K562 (cell line): ENCODE measurements around the gene PCSK7. TPM values are rescaled to one million over a fixed set of nuclear protein-coding genes. Genes with fewer than 3 reads are reported as not detected.

Source experiments
- ATAC-seq: fragments of 200-7000 bp; cut with Tn5 transposase; 3 replicates; pipeline ENCODE4 v1.9.1; 2020; ENCODE audit warnings: moderate library complexity
- BruUV-seq: library from RNA; stranded (reverse); fragments of 400-500 nt; replicated peaks from 2 replicates; lab custom pipeline; 2021; lab: Mats Ljungman, UMichigan
- CTCF ChIA-PET: fragments of 300-600 bp; formaldehyde crosslinking; extraction: SDS; loops from one replicate; lab custom pipeline; 2021; ENCODE audit warnings: low intra/inter-chr PET ratio; lab: Yijun Ruan, JAX
- POLR2A ChIA-PET: fragments of 300-600, 350-650 bp; sonication (Branson Sonifier 250); formaldehyde crosslinking; extraction: SDS; loops from one replicate; lab custom pipeline; 2021; ENCODE audit warnings: antibody characterized with exemption, inconsistent platforms; lab: Yijun Ruan, JAX
- DNase-seq, 4 experiments: peaks; one replicate each; pipeline versions ENCODE4 v3.0.0 to v3.0.0-alpha.2; 2011 to 2018; ENCODE audit warnings: low spot score in 3 of 4, mixed read lengths in 3 of 4; ENCODE audit errors: extremely low read depth in 1 of 4
- FAIRE-seq: peaks from 2 replicates; lab custom pipeline; 2011; peaks lifted over from hg19 to GRCh38; lab: Jason Lieb, UNC
- H2AFZ ChIP-seq: 2 replicates; pipeline ENCODE4 v1.6.0; 2011; ENCODE audit warnings: low read depth, low read length, control low read depth, inconsistent platforms
- H3K27ac ChIP-seq: fragments of 200-600 bp; 3 replicates; pipeline ENCODE4 v1.8.0; 2011; ENCODE audit warnings: low read depth, mild to moderate bottlenecking, control low read depth, inconsistent platforms, low read length, moderate library complexity, mixed read lengths; ENCODE audit errors: extremely low read depth
- H3K27me3 ChIP-seq, 2 experiments: fragments of 300-600 bp in 1 of 2; 2 replicates in 1 of 2; 3 replicates in 1 of 2; pipeline versions ENCODE4 v1.6.0 to v1.8.0; 2011; ENCODE audit warnings: inconsistent platforms in 2 of 2, low read length in 2 of 2, mild to moderate bottlenecking in 1 of 2, mixed read lengths in 1 of 2, moderate library complexity in 1 of 2; ENCODE audit not compliant: control insufficient read depth in 2 of 2, insufficient read depth in 2 of 2
- H3K36me3 ChIP-seq: fragments of 300-600 bp; 3 replicates; pipeline ENCODE4 v1.8.0; 2011; ENCODE audit warnings: mild to moderate bottlenecking, low read length, inconsistent platforms; ENCODE audit not compliant: control insufficient read depth, insufficient read depth
- H3K4me1 ChIP-seq, 2 experiments: fragments of 200-600 bp in 1 of 2; replicated peaks in 1 of 2; 2 replicates in 1 of 2; 3 replicates in 1 of 2; pipeline versions ENCODE4 v1.5.1 to v1.8.0; 2011; ENCODE audit warnings: inconsistent platforms in 2 of 2, low read length in 2 of 2, mild to moderate bottlenecking in 1 of 2, mixed read lengths in 1 of 2, moderate library complexity in 1 of 2; ENCODE audit not compliant: control insufficient read depth in 2 of 2, insufficient read depth in 2 of 2
- H3K4me2 ChIP-seq: 2 replicates; pipeline ENCODE4 v1.6.1; 2011; ENCODE audit warnings: low read length, control low read depth, inconsistent platforms, mixed read lengths; ENCODE audit not compliant: insufficient read depth
- H3K4me3 ChIP-seq: fragments of 200-600 bp; sonication (generic), shearing (Covaris generic); 2 replicates; pipeline ENCODE4 v1.5.1; 2016; ENCODE audit warnings: control low read depth, inconsistent platforms
- H3K79me2 ChIP-seq: fragments of 200-600 bp; 3 replicates; pipeline ENCODE4 v1.8.0; 2011; ENCODE audit warnings: low read length, inconsistent platforms; ENCODE audit not compliant: control insufficient read depth, insufficient read depth
- H3K9ac ChIP-seq, 2 experiments: 2 replicates each; pipeline versions ENCODE4 v1.6.0 to v1.6.1; 2011; ENCODE audit warnings: low read depth in 2 of 2, low read length in 2 of 2, control low read depth in 1 of 2, inconsistent platforms in 1 of 2, mild to moderate bottlenecking in 1 of 2, mixed read lengths in 1 of 2; ENCODE audit not compliant: insufficient read depth in 1 of 2
- H3K9me1 ChIP-seq: one replicate; pipeline ENCODE4 v1.6.0; 2011; ENCODE audit warnings: inconsistent platforms, mild to moderate bottlenecking, low read length, moderate library complexity; ENCODE audit not compliant: control insufficient read depth, insufficient read depth
- H3K9me3 ChIP-seq: replicated peaks from 2 replicates; pipeline ENCODE4 v1.5.1; 2011; ENCODE audit warnings: low read depth, low read length, inconsistent platforms; ENCODE audit not compliant: control insufficient read depth, insufficient read depth
- H4K20me1 ChIP-seq: replicated peaks from 2 replicates; pipeline ENCODE4 v1.6.1; 2011; ENCODE audit warnings: low read length, inconsistent platforms, mixed read lengths; ENCODE audit not compliant: control insufficient read depth, insufficient read depth
- ELK1 ChIP-seq: sonication (generic); formaldehyde crosslinking; IDR thresholded peaks from 2 replicates; pipeline ENCODE4 v1.8.1; 2022; ENCODE audit warnings: missing genetic modification reagents
- FOXA1 ChIP-seq: fragments of 450-650 bp; IDR thresholded peaks from 2 replicates; pipeline ENCODE4 v1.6.1; 2016; ENCODE audit warnings: mild to moderate bottlenecking, borderline replicate concordance
- HDGF ChIP-seq: fragments of 450-650 bp; IDR thresholded peaks from 2 replicates; pipeline ENCODE4 v1.6.1; 2016
- MTF1 ChIP-seq: fragments of 250-450 bp; sonication (Bioruptor Pico); IDR thresholded peaks from 2 replicates; pipeline ENCODE4 v1.9.0; 2021; ENCODE audit warnings: moderate library complexity, mild to moderate bottlenecking, inconsistent platforms, borderline replicate concordance
- POLR2B ChIP-seq: fragments of 450-650 bp; IDR thresholded peaks from 2 replicates; pipeline ENCODE4 v1.6.1; 2018; ENCODE audit warnings: low read depth; ENCODE audit not compliant: partially characterized antibody
- PRMT5 ChIP-seq: sonication (generic); formaldehyde crosslinking; IDR thresholded peaks from 2 replicates; pipeline ENCODE4 v1.5.0; 2020; ENCODE audit warnings: missing genetic modification reagents
- SMAD1 ChIP-seq: fragments of 150-350 bp; IDR thresholded peaks from 2 replicates; pipeline ENCODE4 v1.6.1; 2014; ENCODE audit warnings: low read length, low read depth; ENCODE audit not compliant: partially characterized antibody
- ZNF143 ChIP-seq: sonication (generic); formaldehyde crosslinking; IDR thresholded peaks from 2 replicates; pipeline ENCODE4 v1.9.0; 2022; ENCODE audit warnings: mild to moderate bottlenecking, missing genetic modification reagents
- ZNF507 ChIP-seq: conservative IDR thresholded peaks from 2 replicates; pipeline ENCODE4 v1.6.1; 2017; ENCODE audit warnings: missing genetic modification characterization, missing compliant biosample characterization
- ZNF830 ChIP-seq: fragments of 250-450 bp; sonication (Bioruptor Pico); IDR thresholded peaks from 2 replicates; pipeline ENCODE4 v1.5.0; 2021; ENCODE audit warnings: mild to moderate bottlenecking
- WGBS: fragments of 100-300 bp; shearing (Covaris generic); methylation state at CpG from one replicate; pipeline ENCODE4 v1.1.6; 2016; ENCODE audit warnings: low coverage, mixed read lengths; ENCODE audit not compliant: insufficient coverage; ENCODE audit errors: missing lambda C conversion rate; 5-methylcytosine and 5-hydroxymethylcytosine counted together
- in situ Hi-C: fragments of 300-500 bp; cut with MboI; formaldehyde crosslinking; loops from 4 replicates; pipeline ENCODE4 v1.15.0; 2018; ENCODE audit warnings: inconsistent platforms, mixed read lengths
- intact Hi-C: fragments of 100-400 bp; cut with micrococcal nuclease; formaldehyde crosslinking; loops from 2 replicates; pipeline ENCODE4 v1.14.2; 2022
- polyA plus RNA-seq, 8 experiments: library from polyadenylated mRNA; depleted of rRNA in 4 of 8; stranded (reverse) in 5 of 8; unstranded in 3 of 8; fragments of >200 nt; fragmentation: Nextera tagmentation in 2 of 8; fragmentation: Illumina TruSeq in 1 of 8; extraction: Ambion mirVana in 2 of 8; extraction: Trizol in 1 of 8; gene quantifications; 2 replicates each; pipeline versions ENCODE4 v1.2.1 to v1.2.3, GENCODE V29; 2011 to 2014; ENCODE audit warnings: inconsistent platforms in 1 of 8, missing spikeins in 1 of 8
- total RNA-seq, 7 experiments: library from RNA; depleted of rRNA in 6 of 7; stranded (reverse); fragments of >200 nt in 6 of 7; fragmentation: Illumina TruSeq in 2 of 7; extraction: Trizol in 2 of 7; gene quantifications; 2 replicates each; pipeline versions ENCODE4 v1.2.1 to v1.2.3, GENCODE V29; 2011 to 2021; ENCODE audit warnings: low replicate concordance in 1 of 7
- TF ChIP-seq, protein P1 (sequence below): fragments of 450-650 bp; IDR thresholded peaks from 2 replicates; pipeline ENCODE4 v1.6.1; 2014; ENCODE audit warnings: low read depth, mild to moderate bottlenecking, moderate library complexity, borderline replicate concordance
- TF ChIP-seq, protein P2 (sequence below): sonication (generic); formaldehyde crosslinking; IDR thresholded peaks from 2 replicates; pipeline ENCODE4 v1.8.0; 2022; ENCODE audit warnings: missing genetic modification reagents, mild to moderate bottlenecking, borderline replicate concordance

The PCSK7 gene
- total and polyA plus RNA-seq, 9 of the 15 experiments (the other 6 are each of a cell fraction or from before 2014, with no cell fraction given), result 3.1 to 29.2 (median 15.6) TPM

- TF ChIP-seq, protein P1, sequence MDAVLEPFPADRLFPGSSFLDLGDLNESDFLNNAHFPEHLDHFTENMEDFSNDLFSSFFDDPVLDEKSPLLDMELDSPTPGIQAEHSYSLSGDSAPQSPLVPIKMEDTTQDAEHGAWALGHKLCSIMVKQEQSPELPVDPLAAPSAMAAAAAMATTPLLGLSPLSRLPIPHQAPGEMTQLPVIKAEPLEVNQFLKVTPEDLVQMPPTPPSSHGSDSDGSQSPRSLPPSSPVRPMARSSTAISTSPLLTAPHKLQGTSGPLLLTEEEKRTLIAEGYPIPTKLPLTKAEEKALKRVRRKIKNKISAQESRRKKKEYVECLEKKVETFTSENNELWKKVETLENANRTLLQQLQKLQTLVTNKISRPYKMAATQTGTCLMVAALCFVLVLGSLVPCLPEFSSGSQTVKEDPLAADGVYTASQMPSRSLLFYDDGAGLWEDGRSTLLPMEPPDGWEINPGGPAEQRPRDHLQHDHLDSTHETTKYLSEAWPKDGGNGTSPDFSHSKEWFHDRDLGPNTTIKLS, result no peak
- TF ChIP-seq ELK1, result no peak
- no peak for TF ChIP-seq FOXA1
- no peak for TF ChIP-seq ZNF830 (CRISPR knock-in tag)
- no peak for TF ChIP-seq HDGF
- TF ChIP-seq POLR2B, result no peak
- TF ChIP-seq, protein P2, sequence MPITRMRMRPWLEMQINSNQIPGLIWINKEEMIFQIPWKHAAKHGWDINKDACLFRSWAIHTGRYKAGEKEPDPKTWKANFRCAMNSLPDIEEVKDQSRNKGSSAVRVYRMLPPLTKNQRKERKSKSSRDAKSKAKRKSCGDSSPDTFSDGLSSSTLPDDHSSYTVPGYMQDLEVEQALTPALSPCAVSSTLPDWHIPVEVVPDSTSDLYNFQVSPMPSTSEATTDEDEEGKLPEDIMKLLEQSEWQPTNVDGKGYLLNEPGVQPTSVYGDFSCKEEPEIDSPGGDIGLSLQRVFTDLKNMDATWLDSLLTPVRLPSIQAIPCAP, result no peak
- TF ChIP-seq ZNF507 (tag), result no peak
- no peak for TF ChIP-seq SMAD1
- TF ChIP-seq MTF1 (CRISPR knock-in tag), result no peak
- no peak for TF ChIP-seq PRMT5 (CRISPR knock-in tag)
- TF ChIP-seq ZNF143, result no peak
- intact Hi-C loops, result no loop called here
- Histone ChIP-seq H3K9me3 (no peaks in the 10 kb centered on the region), H3K79me2 (no peaks in the 10 kb centered on the region), H3K4me3 (no peak overlapping the region), H4K20me1 (0 out of 2 replicates have a peak, but pooled peaks cover 3% of the 10 kb centered on the region), H3K9me1 (no peaks in the 10 kb centered on the region), H2AFZ (no peak overlapping the region), H3K36me3 (peaks cover 49% of the 10 kb centered on the region), H3K27me3 (no peaks in the 10 kb centered on the region), H3K9ac (no peak overlapping the region), H3K27ac (no peak overlapping the region), H3K4me1 (peaks cover 0 to 9% of the 10 kb centered on the region in 2 experiments; a peak in 3 of 5 replicates), H3K4me2 (no peak overlapping the region)
- POLR2A ChIA-PET, result interaction anchor here (0.7 kb wide), 1 partner anchor 37 kb away, joined by 3 read pairs; no protein-coding TSS in a partner anchor
- 87% methylated on average over 4 of the region's 4 CpGs for WGBS
- ATAC-seq, result no peak
- in situ Hi-C loops, result no loop called here
- FAIRE-seq, result no peak
- no TSS peak for BruUV-seq
- CTCF ChIA-PET, result no interaction called here
- DNase-seq, result no peak
Observed at GRCh38 chr11:117186431-117186761, 45.5 kb downstream of the PCSK7 start.
